Activated naive CD4-positive, alpha-beta T cell treated with Interleukin-2 at 50 U/mL for 16 hours (primary cell): ENCODE measurements around the gene ZNF688.
A peak's percentile ranks its signal among the peaks of the same experiment; 100 is the strongest.

Experiments used
- DNase-seq: peaks from one replicate; pipeline ENCODE4 v3.0.0-alpha.2; 2020

ZNF688 gene

DNA sequence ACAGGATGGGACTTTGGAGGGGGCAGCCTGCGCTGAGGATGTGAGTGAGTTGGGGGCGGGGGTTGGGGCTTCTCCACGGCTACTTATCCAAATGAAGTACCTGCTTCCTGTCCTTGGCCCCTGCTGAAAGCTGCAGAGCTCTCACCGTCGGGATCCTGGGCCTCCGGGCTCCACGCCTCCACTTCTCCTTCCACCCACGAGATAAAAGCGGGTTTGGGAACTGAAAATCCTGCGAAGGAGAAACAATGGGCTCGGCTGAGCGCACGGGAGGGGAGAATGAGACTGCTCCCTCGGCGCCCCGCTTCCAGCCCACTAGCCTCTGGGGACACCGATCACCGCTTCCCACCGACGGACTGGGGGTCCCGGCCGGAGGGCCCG is 13.5 kb upstream of the ZNF688 start:
- no peak for DNase-seq

DNA sequence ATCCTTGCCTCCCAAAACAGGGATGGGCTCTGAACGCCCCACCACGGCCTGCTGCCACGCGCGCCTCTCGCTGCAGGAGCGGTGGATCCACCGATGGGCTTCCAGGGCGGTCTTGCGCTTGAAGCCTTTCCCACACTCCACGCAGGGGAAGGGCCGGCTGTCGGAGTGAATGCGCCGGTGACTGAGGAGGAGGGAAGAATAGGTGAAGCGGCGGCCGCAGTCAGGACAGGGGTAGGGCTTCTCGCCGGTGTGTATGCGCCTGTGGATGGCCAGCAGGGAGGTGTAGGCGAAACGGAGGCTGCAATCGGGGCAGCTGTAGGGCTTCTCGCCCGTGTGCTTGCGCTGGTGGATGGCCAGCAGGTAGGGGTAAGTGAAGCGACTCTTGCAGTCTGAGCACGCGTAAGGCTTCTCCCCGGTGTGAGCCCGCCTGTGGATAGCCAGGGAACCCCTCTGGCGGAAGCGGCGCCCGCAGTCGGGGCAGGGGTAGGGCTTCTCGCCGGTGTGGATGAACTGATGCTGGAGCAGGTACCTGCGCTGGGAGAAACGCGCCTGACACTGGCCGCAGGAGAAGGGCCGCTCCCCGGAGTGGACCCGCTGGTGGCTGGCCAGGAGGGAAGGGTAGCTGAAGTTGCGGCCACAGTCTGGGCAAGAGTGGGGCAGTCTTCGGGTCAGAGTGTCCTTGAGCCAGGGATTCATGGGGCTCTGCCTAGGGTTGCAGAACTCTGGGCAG is 11.3 kb upstream of the ZNF688 start:
- no peak for DNase-seq

DNA sequence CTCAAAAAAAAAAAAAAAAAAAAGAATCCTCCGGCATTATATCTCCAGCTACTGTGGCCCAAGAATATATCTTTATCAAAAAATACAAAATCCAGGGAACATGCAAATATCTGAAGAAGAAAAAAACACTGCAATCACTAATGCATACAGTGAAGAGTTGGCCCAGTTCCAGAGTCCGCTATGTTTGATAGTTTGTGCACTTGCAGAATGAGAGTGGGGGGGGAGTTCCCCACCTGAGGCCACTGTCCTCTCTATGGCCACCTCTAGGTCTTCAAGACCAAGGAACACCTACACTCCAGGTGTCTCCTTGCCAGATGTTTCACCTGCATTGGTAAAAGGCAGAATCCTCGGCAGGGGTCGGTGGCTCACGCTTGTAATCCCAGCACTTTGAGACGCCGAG is 9.9 kb upstream of the ZNF688 start:
- no peak for DNase-seq

DNA sequence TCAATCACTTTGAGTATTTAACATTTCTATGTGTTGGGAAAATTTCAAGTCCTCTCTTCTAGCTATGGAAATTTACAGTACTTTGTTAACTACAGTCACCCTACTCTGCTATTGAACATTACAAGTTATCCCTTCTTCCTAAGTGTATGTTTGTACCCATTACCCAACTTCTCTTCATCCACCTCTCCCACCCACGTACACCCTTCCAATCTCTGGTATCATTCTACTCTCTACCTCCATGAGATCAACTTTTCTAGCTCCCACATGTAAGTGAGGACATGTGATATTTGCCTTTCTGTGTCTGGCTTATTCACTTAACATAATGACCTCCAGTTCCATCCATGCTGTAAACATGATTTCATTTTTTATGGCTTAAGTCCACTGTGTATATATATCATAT is 3.2 kb upstream of the ZNF688 start:
- no peak for DNase-seq

DNA sequence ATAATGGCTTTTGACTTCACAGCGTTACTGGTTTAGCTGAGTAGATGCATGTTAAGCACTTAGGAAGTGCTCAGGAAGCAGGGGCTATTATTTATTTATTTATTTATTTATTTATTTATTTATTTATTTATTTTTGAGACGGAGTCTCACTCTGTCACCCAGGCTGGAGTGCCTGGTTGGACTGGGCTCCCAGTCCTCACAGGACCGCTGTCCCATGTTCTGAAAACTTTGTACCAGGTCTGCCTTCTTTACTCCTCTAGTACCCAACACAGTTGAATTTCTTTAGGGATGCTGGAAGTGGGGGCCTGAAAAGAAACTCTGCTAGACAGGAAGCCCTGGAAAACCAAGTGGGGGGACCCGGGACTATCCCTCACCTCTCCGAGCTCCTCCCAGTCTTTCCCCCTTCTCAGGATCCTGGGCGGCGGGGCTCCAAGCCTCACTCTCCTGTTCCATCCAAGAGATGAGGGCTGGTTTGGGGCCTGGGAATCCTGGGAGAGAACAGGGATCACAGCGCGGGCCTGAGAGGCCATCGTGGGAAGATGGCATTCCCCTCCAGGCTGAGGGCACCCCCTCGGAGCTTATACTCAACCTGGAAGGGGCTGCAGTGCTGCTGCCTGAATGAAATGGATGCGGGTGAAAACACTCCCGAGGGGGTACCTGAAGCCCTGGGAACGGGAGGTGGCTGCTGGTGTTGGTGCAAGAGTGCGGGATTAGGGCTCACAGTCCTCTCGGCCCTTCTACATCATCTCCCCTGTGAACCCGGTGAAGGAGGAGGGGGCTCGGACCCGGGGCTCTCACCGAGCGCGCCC is 674 bp downstream of the ZNF688 start:
- no peak for DNase-seq

DNA sequence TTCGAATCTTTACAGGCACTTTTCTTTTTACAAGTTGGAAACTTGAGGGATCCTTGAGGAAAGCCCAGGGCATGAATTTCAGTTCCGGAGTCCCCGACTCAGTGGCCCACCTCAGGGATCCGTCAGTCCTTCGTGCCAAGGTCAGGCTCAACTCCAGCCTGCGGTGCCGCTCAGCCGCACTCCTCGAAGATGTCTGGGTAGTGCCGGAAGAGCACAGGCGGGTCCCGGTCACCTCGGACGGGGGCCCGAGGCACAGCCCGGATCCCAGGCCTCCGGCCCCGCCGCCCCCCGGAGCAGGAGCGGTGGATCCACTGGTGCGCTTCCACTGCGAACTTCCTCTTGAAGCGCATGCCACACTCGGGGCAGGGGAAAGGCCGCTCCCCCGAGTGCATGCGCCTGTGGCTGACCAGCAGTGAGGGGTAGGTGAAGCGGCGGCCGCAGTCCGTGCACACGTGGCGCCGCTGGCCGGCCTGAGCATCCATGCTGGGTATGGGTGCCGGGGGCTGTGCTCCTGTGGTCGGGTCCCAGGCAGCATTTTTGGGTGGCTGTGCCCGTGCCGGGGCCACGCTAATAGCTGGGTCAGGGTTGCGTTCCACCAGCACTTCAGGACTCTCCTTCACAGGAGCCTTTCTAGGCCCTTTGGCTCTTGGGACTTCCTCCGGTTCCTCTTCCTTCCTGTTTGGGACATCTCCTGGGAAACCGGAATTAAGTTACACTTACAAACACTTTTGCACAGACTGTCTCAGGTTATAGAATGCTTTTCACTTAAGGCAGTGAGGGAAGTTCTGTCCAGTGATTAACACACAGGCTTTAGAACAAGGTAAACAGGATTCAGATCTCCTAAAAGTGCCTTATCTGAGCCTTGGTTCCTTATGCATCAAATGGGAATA is 1.5 kb downstream of the ZNF688 start:
- DNase-seq, result no peak

DNA sequence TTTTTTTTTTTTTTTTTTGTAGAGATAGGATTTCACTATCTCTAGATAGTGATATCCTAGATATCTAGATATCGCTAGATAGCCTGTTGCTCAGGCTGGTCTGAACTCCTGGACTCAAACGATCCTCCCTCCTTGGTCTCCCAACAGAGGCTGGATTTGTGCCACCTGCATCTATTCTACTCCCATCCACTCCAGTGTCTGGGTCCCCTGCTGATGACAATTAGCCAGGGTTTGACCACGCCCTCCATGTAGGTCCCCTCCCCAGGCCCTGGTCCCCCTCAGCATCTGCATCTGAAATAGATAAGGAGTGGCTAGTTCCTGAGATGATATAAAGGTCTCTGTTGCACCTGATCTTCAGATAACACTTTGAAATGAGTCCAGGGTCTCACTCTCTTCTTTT is 2.2 kb downstream of the ZNF688 start:
- no peak for DNase-seq

DNA sequence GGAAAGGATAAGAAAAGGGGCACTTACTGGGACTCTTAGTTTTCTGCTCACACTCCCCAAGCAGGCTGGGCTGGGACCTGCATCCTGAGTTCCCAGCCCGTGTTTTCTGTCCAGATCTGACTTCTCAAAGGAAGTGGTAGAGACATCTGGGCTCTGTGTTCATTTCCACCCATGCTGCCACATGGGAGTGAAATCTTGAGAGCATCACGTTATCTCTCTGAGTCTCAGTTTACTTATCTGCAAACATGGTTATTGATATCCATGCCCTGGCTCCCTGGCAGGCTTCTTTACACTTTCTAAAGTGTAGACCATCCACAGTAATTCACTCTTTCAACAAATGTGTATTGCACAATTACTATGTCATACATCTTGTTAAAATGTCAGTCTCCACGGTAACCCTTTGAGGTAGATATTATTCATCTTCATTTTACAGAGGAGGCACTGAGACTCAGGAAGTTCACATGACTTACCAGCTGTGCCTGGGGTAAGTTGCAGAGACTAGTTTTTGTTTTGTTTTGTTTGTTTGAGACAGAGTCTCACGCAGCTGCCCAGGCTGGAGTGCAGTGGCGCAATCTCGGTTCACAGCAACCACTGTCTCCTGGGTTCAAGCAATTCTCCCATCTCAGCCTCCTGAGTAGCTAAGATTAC is 3.4 kb downstream of the ZNF688 start:
- DNase-seq, result peak; percentile 60

DNA sequence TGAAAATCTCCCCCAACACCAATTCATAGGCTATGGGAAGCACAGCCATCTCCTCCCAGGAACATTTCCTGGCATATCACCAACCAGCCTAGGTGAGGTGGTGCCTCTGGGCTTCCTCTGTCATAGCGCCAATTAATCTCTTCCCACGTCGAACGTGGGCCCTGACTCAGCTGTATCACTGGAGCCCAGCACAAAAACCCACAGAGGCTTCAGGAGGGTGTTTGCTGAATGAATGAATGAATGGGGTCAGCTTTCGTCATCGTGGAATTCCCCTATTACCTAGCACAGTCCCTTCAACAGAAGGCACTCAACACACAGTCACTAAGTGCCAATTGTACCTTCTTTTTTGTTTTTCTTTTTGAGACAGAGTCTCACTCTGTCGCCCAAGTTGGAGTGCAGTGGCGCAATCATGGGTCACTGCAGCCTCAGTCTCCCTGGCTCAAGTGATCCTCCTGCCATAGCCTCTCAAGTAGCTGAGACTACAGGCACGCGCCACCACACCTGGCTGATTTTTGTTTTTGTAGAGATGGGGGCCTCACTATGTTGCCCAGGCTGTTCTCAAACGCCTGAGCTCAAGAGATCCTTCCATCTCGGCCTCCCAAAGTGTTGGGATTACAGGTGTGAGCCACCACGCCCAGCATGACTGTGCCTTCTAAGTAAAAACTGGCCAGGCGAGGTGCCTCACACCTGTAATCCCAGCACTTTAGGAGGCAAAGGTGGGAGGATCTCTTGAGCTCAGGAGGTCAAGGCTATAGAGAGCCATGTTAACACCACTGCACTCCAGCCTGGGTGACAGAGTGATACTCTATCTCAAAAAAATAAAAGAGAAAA is 4.1 kb downstream of the ZNF688 start:
- peak; percentile 82 for DNase-seq

DNA sequence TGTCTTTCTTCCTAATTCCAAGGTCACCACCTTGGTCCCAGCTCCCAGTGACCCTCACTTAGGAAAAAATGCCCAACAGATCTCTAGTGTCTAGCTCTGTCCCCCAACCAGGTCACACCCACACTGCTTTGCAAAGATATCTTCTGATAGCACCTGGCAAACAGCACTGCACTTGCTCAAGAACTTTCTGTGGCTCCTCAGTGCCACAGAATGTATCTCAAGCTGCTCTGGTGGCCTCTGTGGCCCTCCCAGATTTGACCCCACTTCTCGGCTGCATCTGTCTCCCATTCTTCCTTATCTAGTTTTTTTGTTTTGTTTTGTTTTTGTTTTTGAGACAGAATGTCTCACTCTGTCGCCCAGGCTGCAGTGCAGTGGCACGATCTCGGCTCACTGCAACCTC is 5.0 kb downstream of the ZNF688 start:
- no peak for DNase-seq

DNA sequence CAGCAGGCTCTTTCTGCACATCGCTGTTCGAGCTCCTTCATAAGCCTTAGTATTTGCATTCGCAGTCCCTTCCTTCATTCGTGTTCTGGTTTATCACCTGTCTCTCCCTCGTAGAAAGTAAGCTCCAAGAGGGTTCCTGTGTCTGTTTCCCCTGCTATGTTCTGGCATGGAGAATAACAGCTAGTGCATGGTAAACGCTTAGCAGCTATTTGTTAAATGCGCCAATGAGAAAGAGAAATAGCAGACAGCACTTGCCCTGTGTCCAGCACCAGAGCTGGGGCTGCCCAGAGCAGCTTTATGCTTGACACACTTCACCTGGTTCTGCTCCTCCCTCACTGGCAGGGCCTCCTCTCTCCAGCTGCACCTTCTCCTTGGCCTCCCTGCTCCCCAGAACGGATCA is 5.5 kb downstream of the ZNF688 start:
- no peak for DNase-seq

DNA sequence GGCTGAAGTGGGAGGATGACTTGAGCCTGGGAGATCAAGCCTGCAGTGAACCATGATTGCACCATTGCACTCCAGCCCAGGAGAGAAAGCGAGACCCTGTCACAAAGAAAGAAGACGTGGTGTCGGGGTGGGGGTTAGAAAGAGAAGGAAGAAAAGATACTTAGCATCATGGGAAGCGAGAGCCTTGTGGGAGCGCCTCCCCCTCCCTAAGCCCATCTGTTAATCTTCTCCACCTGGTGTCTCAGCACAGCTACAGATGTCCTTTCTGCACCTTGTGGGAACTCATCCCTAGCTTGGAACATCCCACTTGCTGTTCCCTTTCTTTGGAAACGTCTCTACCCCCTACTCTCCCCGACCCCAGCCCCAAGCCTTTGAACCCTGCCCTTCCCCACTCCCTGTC is 6.0 kb downstream of the ZNF688 start:
- no peak for DNase-seq

DNA sequence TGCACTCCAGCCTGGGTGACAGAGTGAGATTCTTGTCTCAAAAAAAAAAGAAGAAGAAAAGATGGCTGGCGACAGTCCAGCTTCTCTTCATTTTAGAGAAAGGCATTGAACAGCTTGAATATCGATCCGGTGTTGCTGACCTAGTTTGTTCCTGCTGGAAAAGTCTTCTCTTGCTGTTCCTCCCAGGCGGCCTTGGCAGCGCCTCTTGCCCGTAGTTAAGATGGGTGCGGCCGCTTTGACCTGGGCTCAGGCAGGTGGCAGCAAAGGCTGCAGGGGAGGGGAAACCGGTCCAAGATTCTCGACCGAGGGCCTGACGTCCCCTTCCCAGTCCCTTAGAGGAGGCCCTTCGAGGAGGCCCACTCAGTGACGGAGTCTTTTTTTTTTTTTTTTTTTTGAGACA is 9.5 kb downstream of the ZNF688 start:
- no peak for DNase-seq

DNA sequence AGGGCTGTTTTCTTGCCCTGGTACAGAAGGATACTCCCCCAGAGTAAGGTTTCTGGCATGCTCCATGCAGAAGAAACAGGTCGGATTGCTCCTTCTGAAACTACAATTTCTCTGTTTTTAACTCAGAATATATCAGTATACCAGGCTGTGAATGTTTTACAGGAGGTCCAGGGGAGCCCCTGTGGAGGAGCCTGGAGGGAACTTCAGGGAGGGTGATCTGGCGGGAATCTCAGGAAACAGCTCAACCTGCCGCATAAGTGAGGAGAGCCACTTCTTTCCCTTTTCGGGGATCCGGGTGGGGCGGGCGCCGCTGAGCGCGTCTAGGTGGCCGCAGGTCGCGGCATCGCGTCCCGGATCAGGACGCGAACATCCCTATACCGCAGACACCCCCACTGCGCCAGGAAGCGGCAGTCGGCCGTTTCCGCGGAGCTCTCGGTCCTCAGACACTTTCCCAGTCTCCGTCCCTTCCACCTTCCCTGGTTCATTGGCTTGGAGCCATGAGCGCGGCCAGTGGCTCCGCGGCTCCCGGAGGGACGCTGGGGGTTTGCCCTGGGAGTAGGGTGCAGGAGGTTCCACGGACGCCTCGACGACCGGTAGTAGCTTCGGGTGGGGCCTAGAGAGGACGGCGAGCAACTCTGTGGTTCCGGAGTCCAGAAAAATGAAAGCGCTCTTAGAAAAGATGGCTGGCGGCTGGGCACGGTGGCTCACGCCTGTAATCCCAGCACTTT is 10.3 kb downstream of the ZNF688 start:
- DNase-seq, result peak; percentile 17

DNA sequence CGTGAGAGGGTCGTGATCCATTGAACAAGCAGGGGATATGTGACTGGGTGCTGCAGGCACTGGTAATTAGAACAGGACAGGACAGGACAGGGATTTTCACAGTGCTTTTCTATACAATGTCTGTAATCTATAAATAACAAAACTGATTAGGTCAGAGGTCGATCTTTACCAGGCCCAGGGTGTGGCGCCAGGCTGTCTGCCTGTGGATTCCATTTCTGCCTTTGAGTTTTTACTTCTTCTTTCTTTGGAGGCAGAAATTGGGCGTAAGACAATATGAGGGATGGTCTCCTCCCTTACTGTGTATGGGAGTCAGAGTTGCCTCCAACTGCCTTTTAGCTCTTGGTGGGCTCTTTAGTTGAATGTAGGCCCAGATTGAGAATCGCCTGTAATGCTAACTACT is 11.8 kb downstream of the ZNF688 start:
- no peak for DNase-seq

DNA sequence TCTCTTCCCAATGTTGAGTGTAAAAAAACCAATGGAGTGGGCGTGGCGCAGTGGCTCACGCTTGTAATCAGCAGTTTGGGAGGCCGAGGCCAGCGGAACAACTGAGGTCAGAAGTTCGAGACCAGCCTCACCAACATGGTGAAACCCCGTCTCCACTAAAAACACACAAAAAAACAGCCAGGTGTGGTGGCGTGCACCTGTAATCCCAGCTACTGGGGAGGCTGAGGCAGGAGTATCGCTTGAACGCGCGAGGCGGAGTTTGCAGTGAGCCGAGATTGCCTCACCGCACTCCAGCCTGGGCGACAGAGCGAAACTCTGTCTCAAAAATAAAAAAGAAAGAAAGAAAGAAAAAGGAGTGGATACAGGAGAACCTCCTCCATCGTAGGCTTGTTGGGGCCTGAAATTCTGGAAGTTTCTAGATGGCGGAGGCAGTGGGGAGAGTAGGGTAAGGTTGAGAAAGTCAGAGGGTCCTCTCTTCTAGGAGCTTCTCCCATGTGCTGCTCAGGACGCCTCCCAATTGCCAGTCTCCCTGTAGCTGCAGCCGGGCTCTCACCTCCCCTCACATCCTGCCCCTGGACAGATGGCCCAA is 12.6 kb downstream of the ZNF688 start:
- no peak for DNase-seq

DNA sequence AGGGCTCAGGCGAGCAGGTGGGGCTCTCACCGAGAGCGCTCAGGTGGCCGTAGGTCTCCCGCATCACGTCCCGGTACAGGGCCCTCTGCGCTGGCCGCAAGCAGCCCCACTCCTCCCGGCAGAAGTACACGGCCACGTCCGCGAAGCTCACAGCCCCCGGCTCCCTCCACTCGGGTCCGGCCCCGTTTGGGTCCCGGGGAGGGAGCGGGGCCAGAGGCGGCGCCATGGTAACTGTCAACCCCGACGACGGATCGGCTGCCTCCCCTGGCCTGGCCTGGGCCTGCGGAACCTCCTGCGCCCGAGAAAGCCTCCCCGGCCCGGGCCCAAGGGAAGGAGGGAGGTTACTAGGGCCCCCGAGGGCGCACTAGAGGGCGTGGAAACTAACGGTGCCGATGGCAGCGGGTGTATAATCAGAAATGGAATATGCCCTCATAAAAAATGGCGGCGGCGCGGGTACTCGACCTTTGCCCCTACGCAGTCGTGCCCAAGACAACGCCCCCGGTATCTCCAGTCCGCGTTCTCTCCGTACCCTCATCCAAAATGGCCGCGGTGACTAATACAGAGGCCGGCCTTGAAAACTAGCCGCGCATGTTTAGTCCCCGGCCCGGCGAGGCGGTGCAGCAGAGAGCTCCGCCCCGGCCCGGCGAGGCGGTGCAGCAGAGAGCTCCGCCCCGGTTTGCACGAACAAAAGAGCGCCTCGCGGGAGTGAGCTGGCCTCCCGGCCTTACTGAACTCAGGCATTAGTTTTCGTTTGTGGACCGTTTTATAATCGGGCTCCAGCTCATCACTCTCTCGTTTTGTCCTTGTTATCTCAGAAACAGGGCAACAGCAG is 13.3 kb downstream of the ZNF688 start, which contains the start of gene ZNF764:
Gene ZNF764 (minus strand): TSS at position 418 of the 832 bp plus-strand sequence. CDS start 192 bp downstream, at position 226.
- DNase-seq, result peak; percentile 97

DNA sequence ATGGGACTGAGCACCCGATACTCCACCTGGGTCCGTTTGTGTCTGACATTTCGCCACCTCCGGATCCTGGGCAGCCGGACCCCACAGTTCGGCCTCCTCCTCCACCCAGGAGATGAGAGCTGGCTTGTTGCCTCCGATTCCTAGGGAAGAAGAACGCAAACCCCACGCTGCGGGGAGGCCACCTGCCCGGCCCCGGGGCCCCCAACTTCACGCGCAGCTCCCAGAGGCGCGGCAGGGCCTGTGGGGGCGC is 13.9 kb downstream of the ZNF688 start:
- DNase-seq, result no peak

DNA sequence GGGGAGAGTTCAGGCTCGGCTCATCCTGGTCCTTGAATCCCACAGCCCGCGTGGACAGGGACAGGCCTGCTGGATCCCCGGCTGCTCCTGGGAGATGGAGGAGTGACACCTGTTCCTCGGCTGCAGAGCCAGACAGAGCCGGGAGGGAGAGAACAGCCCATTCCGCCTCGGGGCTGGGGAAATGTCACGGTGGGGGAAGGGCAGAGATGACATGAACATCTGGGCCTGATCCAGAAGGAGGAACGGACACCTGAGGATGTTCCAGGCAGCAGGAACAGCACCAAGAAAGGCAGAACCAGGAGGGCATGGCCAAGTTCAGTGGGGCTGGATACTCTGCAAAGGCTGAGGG is 15.4 kb downstream of the ZNF688 start:
- no peak for DNase-seq
